ELF-1 (cell line): ENCODE results near the gene CRY1.
"Not testable (repeated sequence)": the region's sequence is repeated elsewhere in the genome, so short reads cannot be mapped to it uniquely, and the experiment has no call there.

Experiments
- DNase-seq: peaks from one replicate; pipeline ENCODE4 v3.0.0-alpha.2; 2016; ENCODE audit warnings: low read depth, low spot score

CRY1 gene

DNA sequence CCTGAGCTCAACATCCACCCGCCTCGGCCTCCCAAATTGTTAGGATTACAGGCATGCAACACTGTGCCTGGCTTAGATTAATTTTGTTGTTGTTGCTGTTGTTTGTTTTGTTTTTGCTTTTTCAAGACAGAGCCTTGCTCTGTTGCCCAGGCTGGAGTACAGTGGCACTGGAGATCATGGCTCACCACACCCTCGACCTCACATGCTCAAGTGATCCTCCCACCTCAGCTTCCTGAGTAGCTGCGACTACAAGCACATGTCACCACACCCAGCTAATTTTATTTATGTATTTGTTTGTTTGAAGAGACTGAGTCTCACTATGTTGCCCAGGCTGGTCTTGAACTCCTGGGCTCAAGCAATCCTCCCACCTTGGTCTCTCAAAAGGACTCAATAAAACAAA is 26.7 kb downstream of the CRY1 start:
- DNase-seq, result no peak

- DNase-seq, result no peak
Observed at GRCh38 chr12:107064687-107065086, 28.7 kb downstream of the CRY1 start.

- DNase-seq, result no peak
Observed at GRCh38 chr12:107064243-107064642, 29.1 kb downstream of the CRY1 start.

GRCh38 chr12:107058190-107058589 is 35.2 kb downstream of the CRY1 start:
- no peak for DNase-seq

DNA sequence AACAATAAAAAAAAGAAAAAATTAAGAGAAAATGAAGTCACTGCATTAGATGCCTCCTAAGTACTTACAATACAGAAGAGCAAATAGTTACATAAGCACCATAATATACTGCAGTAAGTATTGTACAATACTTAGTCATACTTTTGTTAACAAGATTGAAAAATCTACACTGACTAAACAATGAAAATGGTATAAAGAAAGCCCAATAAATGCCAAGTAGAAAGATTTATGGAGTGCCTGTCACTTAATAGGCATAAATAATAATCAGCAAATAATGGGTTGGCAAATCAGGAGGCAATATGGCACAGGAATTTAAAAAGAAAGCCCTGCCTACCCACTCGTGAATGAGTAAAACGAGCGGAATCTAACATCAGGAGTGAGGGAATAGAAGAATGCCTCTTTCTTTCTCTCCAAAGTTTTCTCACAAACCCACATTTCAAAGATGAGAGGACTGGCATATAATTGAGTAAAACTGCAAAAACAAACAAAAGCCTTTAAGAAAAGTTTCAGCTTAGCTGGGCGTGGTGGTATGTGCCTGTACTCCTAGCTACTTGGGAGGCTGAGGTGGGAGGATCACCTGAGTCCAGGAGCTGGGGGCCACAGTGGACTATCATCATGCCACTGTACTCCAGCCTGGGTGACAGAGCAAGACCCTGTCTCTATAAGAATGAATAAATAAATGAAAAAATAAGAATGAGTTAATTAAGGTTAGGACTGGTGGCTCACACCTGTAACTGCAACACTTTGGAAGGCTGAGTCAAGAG is 36.1 kb downstream of the CRY1 start:
- DNase-seq, result no peak

- no peak for DNase-seq
Observed at GRCh38 chr12:107053709-107054108, 39.6 kb downstream of the CRY1 start.

GRCh38 chr12:107045186-107045585 is 48.2 kb downstream of the CRY1 start:
- no peak for DNase-seq

- DNase-seq, result no peak
Observed at GRCh38 chr12:107042801-107043200, 50.5 kb downstream of the CRY1 start.

DNA sequence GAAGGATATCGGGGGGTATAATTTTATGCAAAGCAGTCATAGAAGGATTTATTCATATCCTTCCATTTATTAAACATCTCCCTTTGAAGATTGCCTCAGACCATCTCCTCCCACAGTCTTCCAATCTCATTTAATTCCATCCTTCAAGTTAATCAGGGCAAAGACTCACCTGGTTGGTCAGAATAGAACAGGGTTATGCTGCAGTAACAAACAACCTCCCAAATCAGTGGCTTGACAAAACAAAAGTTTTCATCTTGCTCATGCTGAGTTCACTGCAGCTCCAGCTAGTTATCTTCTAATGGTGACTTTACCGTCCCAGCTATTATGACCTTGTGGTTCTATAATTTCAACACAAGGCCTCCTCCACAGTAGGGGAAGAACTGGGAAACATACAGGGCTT is 57.6 kb downstream of the CRY1 start:
- no peak for DNase-seq

DNA sequence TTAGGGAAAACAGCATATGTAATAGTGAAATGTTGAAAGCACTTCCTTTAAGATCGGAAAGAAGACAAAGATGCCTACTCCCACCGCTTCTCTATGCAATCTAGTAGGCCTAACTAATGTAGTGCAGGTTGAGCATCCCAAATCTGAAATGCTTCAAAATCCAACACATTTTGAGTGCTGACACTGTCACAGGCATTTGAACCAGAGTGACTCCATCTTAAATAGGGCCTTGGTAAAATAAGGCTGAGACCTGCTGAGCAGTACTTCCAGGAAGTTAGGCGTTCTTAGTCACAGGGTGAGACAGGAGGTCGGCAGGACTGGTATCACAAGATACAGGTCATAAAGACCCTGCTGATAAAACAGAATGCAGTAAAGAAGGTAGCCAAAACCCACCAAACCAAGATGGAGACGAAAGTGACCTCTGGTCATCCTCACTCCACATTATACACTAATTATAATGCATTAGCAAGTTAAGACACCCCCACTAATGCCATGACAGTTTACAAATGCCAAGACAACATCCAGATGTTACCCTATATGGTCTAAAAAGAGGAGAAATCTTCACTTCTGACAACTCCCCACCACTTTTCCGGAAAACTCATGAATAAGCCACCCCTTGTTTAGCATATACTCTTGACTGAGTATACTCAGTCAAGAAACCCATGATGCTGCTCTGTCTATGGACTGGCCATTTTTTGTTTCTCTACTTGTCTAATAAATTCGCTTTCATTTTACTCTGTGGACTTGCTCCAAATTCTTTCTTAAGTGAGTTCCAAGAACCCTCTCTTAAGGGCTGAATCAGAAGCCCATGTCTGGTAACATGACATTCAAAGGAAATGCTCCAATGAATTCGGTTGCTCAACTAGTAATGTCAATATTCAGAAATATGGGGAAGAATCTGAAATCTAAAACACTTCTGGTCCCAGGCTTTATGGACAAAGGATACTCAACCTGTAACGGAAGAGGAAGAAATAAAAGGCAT is 59.3 kb downstream of the CRY1 start:
- DNase-seq, result no peak

- DNase-seq, result no peak
Observed at GRCh38 chr12:107032266-107032665, 61.1 kb downstream of the CRY1 start.

- DNase-seq, result no peak
Observed at GRCh38 chr12:107031061-107031460, 62.3 kb downstream of the CRY1 start.

GRCh38 chr12:107029081-107029480 is 64.3 kb downstream of the CRY1 start:
- no peak for DNase-seq

DNA sequence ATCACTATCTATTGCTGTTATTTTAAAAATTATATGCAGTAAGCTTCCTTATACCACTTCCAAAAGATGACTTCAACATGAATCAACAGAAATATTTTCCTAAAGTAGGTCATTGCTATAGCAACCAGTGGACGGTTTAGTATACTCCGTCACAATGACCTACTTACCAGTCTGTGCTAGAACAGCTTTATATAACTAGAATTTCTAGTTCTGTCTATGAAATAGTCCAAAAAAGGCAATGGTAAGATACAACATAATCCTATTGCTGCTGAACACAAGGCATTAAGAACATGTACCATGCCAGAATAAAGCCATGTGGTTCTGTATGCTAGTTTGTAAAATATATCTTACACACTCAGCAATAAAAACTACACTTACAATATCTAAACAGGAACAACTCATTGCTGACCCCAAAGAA is 65.7 kb downstream of the CRY1 start:
- no peak for DNase-seq

GRCh38 chr12:107026806-107027635 is 66.3 kb downstream of the CRY1 start:
- DNase-seq, result no peak

DNA sequence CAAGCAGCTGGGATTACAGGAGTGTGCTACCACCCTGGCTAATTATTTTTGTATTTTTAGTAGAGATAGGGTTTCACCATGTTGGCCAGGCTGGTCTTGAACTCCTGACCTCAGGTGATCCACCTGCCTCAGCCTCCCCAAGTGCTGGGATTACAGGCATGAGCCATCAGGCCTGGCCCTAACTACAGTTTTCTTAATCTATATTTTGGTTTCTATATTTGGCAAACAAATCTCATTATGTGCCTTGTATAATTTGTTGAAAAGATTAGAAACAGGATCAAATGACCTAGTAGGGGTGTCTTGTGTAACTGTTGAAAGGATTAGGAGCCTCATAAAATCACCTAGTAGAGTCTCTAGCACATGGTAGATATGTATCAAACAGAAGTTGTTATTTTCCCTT is 67.0 kb downstream of the CRY1 start:
- not testable (repeated sequence) for DNase-seq

DNA sequence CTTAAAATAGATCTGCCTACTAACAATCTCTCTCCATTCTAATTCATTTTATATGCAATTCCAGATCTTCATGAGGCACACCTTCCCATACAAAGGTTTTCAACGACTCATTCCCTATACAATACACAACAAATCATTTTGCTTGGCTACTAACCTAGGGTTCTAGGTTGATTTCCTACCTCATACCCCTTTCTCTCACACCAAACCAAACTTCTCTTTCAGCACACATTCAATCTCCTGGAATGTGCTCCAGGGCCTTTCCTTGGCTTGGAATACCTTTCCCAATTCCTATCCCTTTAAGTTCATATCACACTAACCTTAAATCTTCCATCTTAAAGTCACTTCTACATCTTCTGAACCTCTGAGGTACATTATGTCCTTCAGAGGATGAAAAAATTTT is 67.7 kb downstream of the CRY1 start:
- peak; percentile 29 for DNase-seq

DNA sequence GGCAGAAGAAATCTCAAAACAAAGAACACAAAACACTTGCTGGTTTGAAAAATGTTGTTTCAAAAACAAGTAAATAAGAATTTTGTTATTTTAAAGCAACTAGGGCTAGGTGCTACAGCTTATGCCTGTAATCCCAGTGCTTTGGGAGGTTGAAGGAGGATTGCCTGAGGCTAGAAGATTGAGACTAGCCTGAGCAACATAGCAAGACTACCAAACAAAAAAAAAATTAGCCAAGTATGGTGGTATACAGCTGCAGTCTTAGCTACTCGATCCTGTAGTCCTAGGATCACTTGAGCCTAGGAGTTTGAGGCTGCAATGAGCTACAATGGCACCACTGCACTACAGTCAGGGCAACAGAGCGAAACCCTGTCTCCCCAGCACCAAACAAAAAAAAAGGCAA is 73.8 kb downstream of the CRY1 start:
- no peak for DNase-seq

DNA sequence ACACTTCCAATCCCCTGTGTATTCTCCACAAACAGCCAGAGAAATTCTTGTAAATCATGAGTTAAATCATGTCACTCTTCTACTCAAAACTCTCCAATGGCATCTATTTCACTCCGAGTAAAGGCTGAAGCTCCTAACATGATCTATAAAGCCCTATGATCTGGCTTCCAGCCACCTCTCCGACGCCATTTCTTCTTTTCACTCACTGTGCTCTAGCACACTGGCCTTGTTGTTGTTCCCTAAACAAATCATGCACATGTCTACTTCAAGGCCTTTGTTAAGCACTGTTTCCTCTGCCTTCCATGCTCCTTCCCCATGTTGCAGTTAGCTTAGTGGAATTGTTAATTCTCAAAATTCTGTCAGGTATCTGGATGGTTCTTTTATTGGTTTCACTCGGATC is 76.3 kb downstream of the CRY1 start:
- DNase-seq, result no peak

GRCh38 chr12:107014055-107014454 is 79.3 kb downstream of the CRY1 start:
- peak; percentile 13 for DNase-seq

DNA sequence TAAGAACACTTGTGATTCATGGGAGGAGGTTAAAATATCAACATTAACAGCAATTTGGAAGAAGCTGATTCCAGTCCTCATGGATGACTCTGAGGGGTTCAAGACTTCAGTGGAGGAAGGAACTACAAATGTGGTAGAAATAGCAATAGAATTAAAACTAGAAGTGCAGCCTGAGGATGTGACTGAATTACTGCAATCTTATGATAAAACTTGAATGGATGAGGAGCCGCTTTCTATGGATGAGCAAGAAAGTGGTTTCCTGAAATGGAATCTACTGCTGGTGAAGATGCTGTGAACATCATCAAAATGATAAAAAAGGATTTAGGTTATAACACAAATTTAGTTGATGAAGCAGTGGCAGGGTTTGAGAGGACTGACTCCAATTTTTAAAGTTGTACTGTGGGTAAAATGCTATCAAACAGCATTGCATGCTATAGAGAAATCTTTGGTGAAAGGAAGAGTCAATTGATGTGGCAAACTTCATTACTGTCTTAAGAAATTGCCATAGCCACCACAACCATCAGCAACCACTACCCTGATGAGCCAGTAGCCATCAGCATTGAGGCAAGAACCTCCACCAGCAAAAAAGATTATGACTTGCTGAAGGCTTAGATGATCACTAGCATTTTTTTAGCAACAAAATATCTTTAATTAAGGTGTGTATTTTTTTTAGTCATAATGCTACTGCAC is 80.5 kb downstream of the CRY1 start:
- DNase-seq, result no peak
